Immature natural killer cell (primary cell): ENCODE measurements around the gene PWWP2A. TPM values are rescaled to one million over a fixed set of nuclear protein-coding genes. Genes with fewer than 3 reads are reported as not detected.

ENCODE experiments used
- DNase-seq, 3 donors: peaks; one replicate each; pipeline ENCODE4 v3.0.0; 2022; ENCODE audit warnings: mixed read lengths in 1 of 3
- H3K27ac Mint-ChIP-seq, 6 donors: one replicate each; pipeline ENCODE4 v1.8.0; 2020; ENCODE audit warnings: mixed read lengths in 6 of 6, mild to moderate bottlenecking in 5 of 6, inconsistent platforms in 4 of 6, moderate library complexity in 3 of 6
- H3K27me3 Mint-ChIP-seq, 3 donors: one replicate each; pipeline ENCODE4 v1.8.0; 2020 to 2021; ENCODE audit warnings: low read depth in 3 of 3, mild to moderate bottlenecking in 3 of 3, mixed read lengths in 3 of 3, moderate library complexity in 3 of 3, inconsistent platforms in 1 of 3
- H3K36me3 Mint-ChIP-seq, 3 donors: one replicate each; pipeline ENCODE4 v1.8.0; 2020; ENCODE audit warnings: mixed read lengths in 3 of 3, inconsistent platforms in 2 of 3, mild to moderate bottlenecking in 2 of 3
- H3K4me1 Mint-ChIP-seq, 2 donors: one replicate each; pipeline ENCODE4 v1.8.0; 2020; ENCODE audit warnings: inconsistent platforms in 2 of 2, mild to moderate bottlenecking in 2 of 2, mixed read lengths in 2 of 2, moderate library complexity in 1 of 2
- H3K4me3 Mint-ChIP-seq, 5 donors: one replicate each; pipeline ENCODE4 v1.8.0; 2020; ENCODE audit warnings: mild to moderate bottlenecking in 5 of 5, mixed read lengths in 5 of 5, inconsistent platforms in 3 of 5, moderate library complexity in 3 of 5
- H3K9me3 Mint-ChIP-seq, 6 donors: one replicate each; pipeline ENCODE4 v1.8.0; 2020; ENCODE audit warnings: mild to moderate bottlenecking in 6 of 6, mixed read lengths in 6 of 6, inconsistent platforms in 4 of 6, moderate library complexity in 3 of 6
- polyA plus RNA-seq, 3 donors: library from polyadenylated mRNA; unstranded; fragments of 300-500 nt; fragmentation: Illumina TruSeq; gene quantifications; one replicate each; pipeline ENCODE4 v1.2.3, GENCODE V29; 2021

Gene PWWP2A
- polyA plus RNA-seq, 3 donors from 2014 or later: 12.1 to 46.7 (median 20.6) TPM

DNA sequence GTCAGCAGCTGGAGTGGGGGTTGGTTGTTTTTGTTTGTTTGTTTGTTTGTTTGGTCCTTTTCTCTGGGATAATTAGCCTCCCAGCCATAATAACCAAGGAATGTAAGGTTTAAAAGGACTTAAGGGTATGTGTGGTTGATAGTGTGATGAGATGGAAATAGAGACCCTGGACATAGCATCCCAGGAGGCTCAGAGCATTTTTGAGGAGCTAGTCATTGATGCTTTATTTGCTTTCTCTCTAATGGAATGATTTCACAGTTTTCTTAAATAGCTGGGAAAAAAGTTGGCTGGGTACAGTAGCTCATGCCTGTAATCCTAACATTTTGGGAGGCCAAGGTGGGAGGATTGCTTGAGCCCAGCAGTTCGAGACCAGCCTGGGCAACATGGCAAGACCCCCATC is 65.2 kb downstream of the PWWP2A start:
- Mint-ChIP-seq H3K27me3 (peaks cover 0 to 2% (median 0%) of the 10 kb centered on the region in 3 donors), H3K36me3 (peaks cover 14 to 55% (median 30%) of the 10 kb centered on the region in 3 donors), H3K27ac (no peak overlapping the region), H3K4me3 (no peak overlapping the region), H3K9me3 (no peaks in the 10 kb centered on the region), H3K4me1 (no peaks in the 10 kb centered on the region)
- DNase-seq: no peak

DNA sequence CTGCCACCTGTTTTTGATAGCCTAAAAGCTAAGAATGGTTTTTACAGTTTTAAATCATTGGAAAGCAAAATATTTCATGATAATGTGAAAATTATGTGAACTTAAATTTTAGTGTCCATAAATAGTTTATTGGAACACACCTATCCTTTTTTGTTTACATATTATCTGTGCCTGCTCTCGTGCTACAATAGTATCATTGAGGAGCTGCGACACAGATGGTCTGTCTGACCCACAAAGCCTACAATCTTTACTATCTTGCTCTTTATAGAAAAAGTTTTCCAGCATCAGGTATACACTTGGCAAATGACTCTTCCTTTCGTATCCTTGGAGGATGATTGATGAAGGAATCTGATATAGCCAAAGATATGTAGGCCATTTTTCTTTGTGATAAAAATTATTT is 70.2 kb downstream of the PWWP2A start:
- Mint-ChIP-seq H3K27me3 (peaks cover 0 to 4% (median 0%) of the 10 kb centered on the region in 3 donors), H3K27ac (no peak overlapping the region), H3K4me3 (no peak overlapping the region), H3K36me3 (peaks cover 16 to 51% (median 34%) of the 10 kb centered on the region in 3 donors), H3K4me1 (peaks cover 0 to 5% of the 10 kb centered on the region in 2 donors), H3K9me3 (no peaks in the 10 kb centered on the region)
- DNase-seq: no peak

DNA sequence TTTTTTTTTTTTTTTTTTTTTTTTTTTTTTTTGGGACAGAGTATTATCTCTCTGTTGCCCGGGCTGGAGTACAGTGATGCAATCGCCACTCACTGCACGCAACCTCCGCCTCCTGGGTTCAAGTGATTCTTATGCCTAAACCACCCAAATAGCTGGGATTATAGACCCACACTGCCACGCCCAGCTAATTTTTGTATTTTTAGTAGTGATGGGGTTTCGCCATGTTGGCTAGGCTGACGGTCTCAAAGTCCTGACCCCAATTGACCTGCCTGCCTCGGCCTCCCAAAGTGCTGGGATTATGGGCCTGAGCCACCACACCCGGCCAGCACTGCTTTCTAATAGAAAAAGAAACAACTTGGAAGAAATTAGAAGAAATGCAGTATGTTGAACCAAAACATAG is 71.1 kb downstream of the PWWP2A start:
- H3K4me1 Mint-ChIP-seq: peaks cover 0 to 5% of the 10 kb centered on the region in 2 donors
- no peak overlapping the region for H3K27ac Mint-ChIP-seq
- H3K9me3 Mint-ChIP-seq: no peaks in the 10 kb centered on the region
- DNase-seq: no peak
- H3K4me3 Mint-ChIP-seq: no peak overlapping the region
- peaks cover 0 to 4% (median 0%) of the 10 kb centered on the region in 3 donors for H3K27me3 Mint-ChIP-seq
- H3K36me3 Mint-ChIP-seq: peaks cover 16 to 46% (median 34%) of the 10 kb centered on the region in 3 donors

DNA sequence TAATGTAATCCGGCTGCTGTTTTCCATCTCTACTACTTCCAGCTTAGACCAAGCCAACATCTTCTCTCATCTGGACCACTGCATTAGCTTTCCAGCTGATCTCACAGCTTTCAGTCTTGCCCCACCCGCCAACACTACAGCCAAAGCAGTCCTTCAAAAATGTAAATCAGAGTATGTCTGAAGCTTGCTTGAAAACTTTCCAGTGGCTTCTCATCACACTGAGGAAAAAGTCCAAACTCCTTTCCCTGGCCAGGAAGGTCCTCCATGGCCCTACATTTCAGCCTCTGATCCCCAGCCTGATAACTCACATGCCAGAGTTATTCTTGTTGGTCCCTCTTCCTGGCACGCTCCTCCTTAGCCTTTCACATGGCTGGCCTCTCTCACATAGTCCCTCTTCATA is 71.8 kb downstream of the PWWP2A start:
- peaks cover 0 to 5% of the 10 kb centered on the region in 2 donors for H3K4me1 Mint-ChIP-seq
- peak overlapping the region in 1 of 6 donors; percentile 8 for H3K27ac Mint-ChIP-seq
- no peak for DNase-seq
- no peak overlapping the region for H3K4me3 Mint-ChIP-seq
- no peaks in the 10 kb centered on the region for H3K9me3 Mint-ChIP-seq
- peaks cover 16 to 46% (median 29%) of the 10 kb centered on the region in 3 donors for H3K36me3 Mint-ChIP-seq
- peaks cover 0 to 4% (median 0%) of the 10 kb centered on the region in 3 donors for H3K27me3 Mint-ChIP-seq

DNA sequence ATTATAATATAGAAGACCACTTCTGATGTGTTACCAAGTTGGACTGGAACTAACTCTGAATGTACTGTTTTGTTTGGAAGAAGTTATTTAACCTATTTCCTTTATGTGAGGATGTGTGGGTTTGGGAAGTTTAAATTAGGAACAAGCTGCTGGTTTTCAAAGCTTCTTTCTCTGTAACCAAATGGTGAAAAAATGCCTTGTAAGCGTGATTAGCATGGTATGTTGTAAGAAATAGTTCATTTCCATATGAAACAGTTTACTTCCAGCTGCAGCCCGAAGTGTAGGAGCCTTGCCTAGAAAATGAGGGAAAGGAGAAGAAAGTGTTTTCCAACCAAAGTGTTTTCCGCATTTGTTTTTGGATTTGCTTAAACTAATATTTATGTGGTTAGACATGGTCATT is 74.3 kb downstream of the PWWP2A start:
- no peak overlapping the region for H3K4me3 Mint-ChIP-seq
- H3K27ac Mint-ChIP-seq: no peak overlapping the region
- peaks cover 0 to 5% of the 10 kb centered on the region in 2 donors for H3K4me1 Mint-ChIP-seq
- DNase-seq: no peak
- peaks cover 0 to 2% (median 0%) of the 10 kb centered on the region in 3 donors for H3K27me3 Mint-ChIP-seq
- H3K9me3 Mint-ChIP-seq: no peaks in the 10 kb centered on the region
- peaks cover 16 to 33% (median 24%) of the 10 kb centered on the region in 3 donors for H3K36me3 Mint-ChIP-seq

DNA sequence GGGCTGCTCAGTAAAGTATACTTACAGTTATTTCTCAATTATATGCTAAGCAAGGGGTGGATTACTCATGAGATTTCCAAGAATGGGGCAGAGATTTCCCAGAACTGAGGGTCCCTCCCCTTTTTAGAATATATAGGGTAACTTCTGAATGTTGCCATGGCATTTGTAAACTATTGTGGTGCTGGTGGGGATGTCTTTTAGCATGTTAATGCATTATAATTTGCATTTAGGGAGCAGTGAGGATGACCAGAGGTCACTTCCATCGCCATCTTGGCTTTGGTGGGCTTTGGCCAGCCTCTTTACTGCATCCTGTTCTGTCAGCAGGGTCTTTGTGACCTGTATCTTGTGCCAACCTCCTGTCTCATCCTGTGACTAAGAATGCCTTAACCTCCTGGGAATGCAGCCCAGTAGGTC is 74.9 kb downstream of the PWWP2A start:
- no peak for DNase-seq
- peaks cover 0 to 5% of the 10 kb centered on the region in 2 donors for H3K4me1 Mint-ChIP-seq
- peaks cover 0 to 2% (median 0%) of the 10 kb centered on the region in 3 donors for H3K27me3 Mint-ChIP-seq
- H3K4me3 Mint-ChIP-seq: no peak overlapping the region
- no peaks in the 10 kb centered on the region for H3K9me3 Mint-ChIP-seq
- H3K27ac Mint-ChIP-seq: peak overlapping the region in 1 of 6 donors; percentile 28
- peaks cover 13 to 29% (median 22%) of the 10 kb centered on the region in 3 donors for H3K36me3 Mint-ChIP-seq

DNA sequence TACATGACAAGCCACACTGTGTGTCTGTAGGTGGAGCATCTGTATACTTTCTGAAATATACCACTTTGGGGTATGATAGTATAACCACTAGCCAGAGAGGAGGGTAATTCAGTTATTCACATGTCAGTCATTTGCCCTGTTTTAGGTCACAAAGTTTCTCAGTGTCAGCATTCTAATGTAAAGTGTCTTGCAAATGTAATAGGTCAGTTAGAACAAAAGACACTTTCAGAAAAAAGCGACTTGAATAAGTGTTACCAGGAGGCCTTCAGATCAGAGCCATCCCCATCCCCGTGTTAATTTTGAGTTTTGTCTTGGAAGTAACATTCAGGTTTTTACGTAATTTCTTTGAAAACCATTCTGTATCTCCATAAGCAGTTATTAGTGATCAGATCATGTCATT is 76.6 kb downstream of the PWWP2A start:
- H3K9me3 Mint-ChIP-seq: no peaks in the 10 kb centered on the region

More for the DNA sequence above, 76.6 kb downstream of the PWWP2A start:
- peaks cover 2 to 5% of the 10 kb centered on the region in 2 donors for H3K4me1 Mint-ChIP-seq
- H3K36me3 Mint-ChIP-seq: peaks cover 13 to 30% (median 18%) of the 10 kb centered on the region in 3 donors
- no peak overlapping the region for H3K4me3 Mint-ChIP-seq
- peaks cover 0 to 2% (median 0%) of the 10 kb centered on the region in 3 donors for H3K27me3 Mint-ChIP-seq
- H3K27ac Mint-ChIP-seq: no peak overlapping the region
- no peak for DNase-seq

Other genes starting within 250 kb of the PWWP2A start
- not detected for gene ADRA1B, start 203.0 kb downstream of the PWWP2A start, polyA plus RNA-seq
- 100 to 1,000 TPM in 2 of 3 donors, 10 to 100 TPM in 1; 90.2 to 129 (median 104) TPM for gene TTC1, start 110.3 kb downstream of the PWWP2A start, polyA plus RNA-seq
- not detected for gene FABP6, start 110.1 kb upstream of the PWWP2A start, polyA plus RNA-seq
- gene CCNJL, start 193.1 kb upstream of the PWWP2A start, polyA plus RNA-seq: 10 to 100 TPM; 16.3 to 29.7 (median 26.7) TPM